K562 (cell line): Measurements from ENCODE around the gene MGAT1. TPM values are rescaled to one million over a fixed set of nuclear protein-coding genes. Genes with fewer than 3 reads are reported as not detected.
A peak's percentile ranks its signal among the peaks of the same experiment; 100 is the strongest.

Experiments
- ATAC-seq: fragments of 200-7000 bp; cut with Tn5 transposase; 3 replicates; pipeline ENCODE4 v1.9.1; 2020; ENCODE audit warnings: moderate library complexity
- BruUV-seq: library from RNA; stranded (reverse); fragments of 400-500 nt; replicated peaks from 2 replicates; lab custom pipeline; 2021; lab: Mats Ljungman, UMichigan
- CTCF ChIA-PET: fragments of 300-600 bp; formaldehyde crosslinking; extraction: SDS; loops from one replicate; lab custom pipeline; 2021; ENCODE audit warnings: low intra/inter-chr PET ratio; lab: Yijun Ruan, JAX
- POLR2A ChIA-PET: fragments of 300-600, 350-650 bp; sonication (Branson Sonifier 250); formaldehyde crosslinking; extraction: SDS; loops from one replicate; lab custom pipeline; 2021; ENCODE audit warnings: antibody characterized with exemption, inconsistent platforms; lab: Yijun Ruan, JAX
- DNase-seq, 4 experiments: peaks; one replicate each; pipeline versions ENCODE4 v3.0.0 to v3.0.0-alpha.2; 2011 to 2018; ENCODE audit warnings: low spot score in 3 of 4, mixed read lengths in 3 of 4; ENCODE audit errors: extremely low read depth in 1 of 4
- FAIRE-seq: peaks from 2 replicates; lab custom pipeline; 2011; peaks lifted over from hg19 to GRCh38; lab: Jason Lieb, UNC
- H2AFZ ChIP-seq: 2 replicates; pipeline ENCODE4 v1.6.0; 2011; ENCODE audit warnings: low read depth, low read length, control low read depth, inconsistent platforms
- H3K27ac ChIP-seq: fragments of 200-600 bp; 3 replicates; pipeline ENCODE4 v1.8.0; 2011; ENCODE audit warnings: low read depth, mild to moderate bottlenecking, control low read depth, inconsistent platforms, low read length, moderate library complexity, mixed read lengths; ENCODE audit errors: extremely low read depth
- H3K27me3 ChIP-seq, 2 experiments: fragments of 300-600 bp in 1 of 2; 2 replicates in 1 of 2; 3 replicates in 1 of 2; pipeline versions ENCODE4 v1.6.0 to v1.8.0; 2011; ENCODE audit warnings: inconsistent platforms in 2 of 2, low read length in 2 of 2, mild to moderate bottlenecking in 1 of 2, mixed read lengths in 1 of 2, moderate library complexity in 1 of 2; ENCODE audit not compliant: control insufficient read depth in 2 of 2, insufficient read depth in 2 of 2
- H3K36me3 ChIP-seq: fragments of 300-600 bp; 3 replicates; pipeline ENCODE4 v1.8.0; 2011; ENCODE audit warnings: mild to moderate bottlenecking, low read length, inconsistent platforms; ENCODE audit not compliant: control insufficient read depth, insufficient read depth
- H3K4me1 ChIP-seq, 2 experiments: fragments of 200-600 bp in 1 of 2; replicated peaks in 1 of 2; 2 replicates in 1 of 2; 3 replicates in 1 of 2; pipeline versions ENCODE4 v1.5.1 to v1.8.0; 2011; ENCODE audit warnings: inconsistent platforms in 2 of 2, low read length in 2 of 2, mild to moderate bottlenecking in 1 of 2, mixed read lengths in 1 of 2, moderate library complexity in 1 of 2; ENCODE audit not compliant: control insufficient read depth in 2 of 2, insufficient read depth in 2 of 2
- H3K4me2 ChIP-seq: 2 replicates; pipeline ENCODE4 v1.6.1; 2011; ENCODE audit warnings: low read length, control low read depth, inconsistent platforms, mixed read lengths; ENCODE audit not compliant: insufficient read depth
- H3K4me3 ChIP-seq: fragments of 200-600 bp; sonication (generic), shearing (Covaris generic); 2 replicates; pipeline ENCODE4 v1.5.1; 2016; ENCODE audit warnings: control low read depth, inconsistent platforms
- H3K79me2 ChIP-seq: fragments of 200-600 bp; 3 replicates; pipeline ENCODE4 v1.8.0; 2011; ENCODE audit warnings: low read length, inconsistent platforms; ENCODE audit not compliant: control insufficient read depth, insufficient read depth
- H3K9ac ChIP-seq, 2 experiments: 2 replicates each; pipeline versions ENCODE4 v1.6.0 to v1.6.1; 2011; ENCODE audit warnings: low read depth in 2 of 2, low read length in 2 of 2, control low read depth in 1 of 2, inconsistent platforms in 1 of 2, mild to moderate bottlenecking in 1 of 2, mixed read lengths in 1 of 2; ENCODE audit not compliant: insufficient read depth in 1 of 2
- H3K9me1 ChIP-seq: one replicate; pipeline ENCODE4 v1.6.0; 2011; ENCODE audit warnings: inconsistent platforms, mild to moderate bottlenecking, low read length, moderate library complexity; ENCODE audit not compliant: control insufficient read depth, insufficient read depth
- H3K9me3 ChIP-seq: replicated peaks from 2 replicates; pipeline ENCODE4 v1.5.1; 2011; ENCODE audit warnings: low read depth, low read length, inconsistent platforms; ENCODE audit not compliant: control insufficient read depth, insufficient read depth
- H4K20me1 ChIP-seq: replicated peaks from 2 replicates; pipeline ENCODE4 v1.6.1; 2011; ENCODE audit warnings: low read length, inconsistent platforms, mixed read lengths; ENCODE audit not compliant: control insufficient read depth, insufficient read depth
- MTF1 ChIP-seq: fragments of 250-450 bp; sonication (Bioruptor Pico); IDR thresholded peaks from 2 replicates; pipeline ENCODE4 v1.9.0; 2021; ENCODE audit warnings: moderate library complexity, mild to moderate bottlenecking, inconsistent platforms, borderline replicate concordance
- U2AF1 ChIP-seq: fragments of 200-400 bp; formaldehyde crosslinking; optimal IDR thresholded peaks from 2 replicates; pipeline ENCODE3; 2017; ENCODE audit warnings: mild to moderate bottlenecking, low read depth, low read length, moderate library complexity
- ZBED1 ChIP-seq: IDR thresholded peaks from 2 replicates; pipeline ENCODE4 v1.6.1; 2014
- ZNF707 ChIP-seq: fragments of 250-450 bp; sonication (Bioruptor Pico); conservative IDR thresholded peaks from 2 replicates; pipeline ENCODE4 v1.8.0; 2022; ENCODE audit warnings: inconsistent platforms, mild to moderate bottlenecking, moderate library complexity
- ZNF764 ChIP-seq: fragments of 250-450 bp; sonication (Bioruptor Pico); IDR thresholded peaks from 2 replicates; pipeline ENCODE4 v1.4.0; 2020; ENCODE audit warnings: low read depth, mild to moderate bottlenecking, moderate library complexity
- ZNF785 ChIP-seq: fragments of 250-450 bp; sonication (Bioruptor Pico); IDR thresholded peaks from 2 replicates; pipeline ENCODE4 v1.4.0; 2020; ENCODE audit warnings: mild to moderate bottlenecking
- WGBS: fragments of 100-300 bp; shearing (Covaris generic); methylation state at CpG from one replicate; pipeline ENCODE4 v1.1.6; 2016; ENCODE audit warnings: low coverage, mixed read lengths; ENCODE audit not compliant: insufficient coverage; ENCODE audit errors: missing lambda C conversion rate; 5-methylcytosine and 5-hydroxymethylcytosine counted together
- in situ Hi-C: fragments of 300-500 bp; cut with MboI; formaldehyde crosslinking; loops from 4 replicates; pipeline ENCODE4 v1.15.0; 2018; ENCODE audit warnings: inconsistent platforms, mixed read lengths
- intact Hi-C: fragments of 100-400 bp; cut with micrococcal nuclease; formaldehyde crosslinking; loops from 2 replicates; pipeline ENCODE4 v1.14.2; 2022
- polyA plus RNA-seq, 8 experiments: library from polyadenylated mRNA; depleted of rRNA in 4 of 8; stranded (reverse) in 5 of 8; unstranded in 3 of 8; fragments of >200 nt; fragmentation: Nextera tagmentation in 2 of 8; fragmentation: Illumina TruSeq in 1 of 8; extraction: Ambion mirVana in 2 of 8; extraction: Trizol in 1 of 8; gene quantifications; 2 replicates each; pipeline versions ENCODE4 v1.2.1 to v1.2.3, GENCODE V29; 2011 to 2014; ENCODE audit warnings: inconsistent platforms in 1 of 8, missing spikeins in 1 of 8
- total RNA-seq, 7 experiments: library from RNA; depleted of rRNA in 6 of 7; stranded (reverse); fragments of >200 nt in 6 of 7; fragmentation: Illumina TruSeq in 2 of 7; extraction: Trizol in 2 of 7; gene quantifications; 2 replicates each; pipeline versions ENCODE4 v1.2.1 to v1.2.3, GENCODE V29; 2011 to 2021; ENCODE audit warnings: low replicate concordance in 1 of 7
- TF ChIP-seq, protein P1 (sequence below), 3 experiments: IDR thresholded peaks in 2 of 3; conservative IDR thresholded peaks in 1 of 3; 2 replicates each; pipeline ENCODE4 v1.5.1; 2011 to 2012; ENCODE audit warnings: low read length in 3 of 3, mild to moderate bottlenecking in 3 of 3, control low read depth in 2 of 3, improper control_type of control experiment in 1 of 3, inconsistent platforms in 1 of 3, low read depth in 1 of 3, mixed read lengths in 1 of 3, moderate library complexity in 1 of 3; ENCODE audit not compliant: insufficient read depth in 2 of 3

The MGAT1 gene
- total and polyA plus RNA-seq, 9 of the 15 experiments (the other 6 are each of a cell fraction or from before 2014, with no cell fraction given): 3.9 to 82.7 (median 44.5) TPM

DNA sequence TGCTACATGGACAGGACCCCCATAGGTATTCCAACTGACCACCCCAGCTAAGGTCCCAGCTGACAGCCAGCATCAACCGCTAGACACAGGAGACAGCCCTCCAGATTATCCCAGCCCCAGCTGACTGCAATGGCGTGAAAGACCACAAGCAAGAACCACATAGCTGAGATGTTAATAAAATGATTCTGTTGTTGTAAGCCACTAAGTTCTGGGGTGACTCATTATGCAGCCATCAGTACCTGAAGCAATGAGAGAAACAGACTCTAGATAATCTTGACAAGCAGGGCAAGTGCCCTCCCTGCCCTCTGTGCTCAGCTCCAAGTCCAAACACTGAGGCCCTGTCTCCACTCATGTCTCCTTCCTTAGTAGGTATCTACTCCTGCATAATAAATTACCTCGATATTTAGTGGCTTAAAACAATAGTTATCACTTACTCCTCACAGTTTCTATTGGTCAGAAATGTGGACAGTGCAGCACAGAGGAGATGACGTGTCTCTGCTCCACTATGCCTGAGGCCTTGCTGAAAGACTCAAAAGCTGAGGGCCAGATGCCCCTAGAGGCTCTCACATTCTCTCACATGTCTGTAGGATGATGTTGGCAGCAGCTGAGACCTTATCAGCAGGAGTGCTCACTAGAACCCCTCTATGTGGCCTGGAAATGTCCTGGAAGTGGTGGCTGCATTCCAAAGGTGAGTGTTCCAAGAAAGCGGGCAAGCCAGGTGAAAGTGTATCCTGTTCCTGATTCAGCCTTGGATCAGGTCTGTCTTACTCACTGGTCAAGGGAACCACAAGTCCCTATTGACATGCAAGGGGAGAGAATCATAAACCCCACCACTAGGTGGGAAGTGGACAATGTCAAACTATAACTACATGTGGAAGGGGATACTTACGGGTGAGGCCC is 2.5 kb downstream of the MGAT1 start:
- Histone ChIP-seq H3K9ac (peak overlapping the region; percentile 12 to 13; a peak in 2 of 4 replicates), H3K27ac (no peak overlapping the region), H3K36me3 (peaks cover 62% of the 10 kb centered on the region), H3K27me3 (no peaks in the 10 kb centered on the region), H3K79me2 (peaks cover 98% of the 10 kb centered on the region), H3K9me3 (no peaks in the 10 kb centered on the region), H3K9me1 (peaks cover 17% of the 10 kb centered on the region), H2AFZ (no peak overlapping the region), H4K20me1 (peaks cover 40% of the 10 kb centered on the region), H3K4me3 (no peak overlapping the region), H3K4me1 (peaks cover 48 to 49% of the 10 kb centered on the region in 2 experiments)
- intact Hi-C loops: loop anchor here (5.0 to 10.0 kb wide), 2 partner anchors 62 to 225 kb away; partner anchors contain the start of gene ZFP62
- no TSS peak for BruUV-seq
- ATAC-seq (no peak), DNase-seq (peak in 1 of 4 experiments; percentile 35)
- 81% methylated on average over 6 of the region's 6 CpGs for WGBS
- CTCF ChIA-PET: no interaction called here
- in situ Hi-C loops: no loop called here
- POLR2A ChIA-PET: interaction anchor here (0.5 to 1.4 kb wide), 3 partner anchors 9 to 110 kb away, joined by 3 to 4 read pairs (median 3); no protein-coding TSS in a partner anchor
- TF ChIP-seq, protein P1, sequence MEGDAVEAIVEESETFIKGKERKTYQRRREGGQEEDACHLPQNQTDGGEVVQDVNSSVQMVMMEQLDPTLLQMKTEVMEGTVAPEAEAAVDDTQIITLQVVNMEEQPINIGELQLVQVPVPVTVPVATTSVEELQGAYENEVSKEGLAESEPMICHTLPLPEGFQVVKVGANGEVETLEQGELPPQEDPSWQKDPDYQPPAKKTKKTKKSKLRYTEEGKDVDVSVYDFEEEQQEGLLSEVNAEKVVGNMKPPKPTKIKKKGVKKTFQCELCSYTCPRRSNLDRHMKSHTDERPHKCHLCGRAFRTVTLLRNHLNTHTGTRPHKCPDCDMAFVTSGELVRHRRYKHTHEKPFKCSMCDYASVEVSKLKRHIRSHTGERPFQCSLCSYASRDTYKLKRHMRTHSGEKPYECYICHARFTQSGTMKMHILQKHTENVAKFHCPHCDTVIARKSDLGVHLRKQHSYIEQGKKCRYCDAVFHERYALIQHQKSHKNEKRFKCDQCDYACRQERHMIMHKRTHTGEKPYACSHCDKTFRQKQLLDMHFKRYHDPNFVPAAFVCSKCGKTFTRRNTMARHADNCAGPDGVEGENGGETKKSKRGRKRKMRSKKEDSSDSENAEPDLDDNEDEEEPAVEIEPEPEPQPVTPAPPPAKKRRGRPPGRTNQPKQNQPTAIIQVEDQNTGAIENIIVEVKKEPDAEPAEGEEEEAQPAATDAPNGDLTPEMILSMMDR (IDR thresholded peaks at IDR 0.05 in 2 of 3, conservative IDR thresholded peaks at IDR 0.05 in 1 of 3; ENCODE audit: insufficient read depth in 2 of 3, low read depth in 1 of 3, low read length in 3 of 3): peak; percentile 11 to 26 (median 20); a peak in 2 of 6 replicates
- TF ChIP-seq ZNF707 (CRISPR knock-in tag) (no peak), MTF1 (CRISPR knock-in tag) (no peak), ZNF785 (CRISPR knock-in tag) (no peak), ZBED1 (no peak), U2AF1 (no peak), ZNF764 (CRISPR knock-in tag) (no peak)
- TF ChIP-seq, all 486 proteins: peak for 1
- no peak overlapping the region for H3K4me2 ChIP-seq
- FAIRE-seq: no peak
